GM18861 (cell line): ENCODE results near the gene LHX5.
"Not testable (repeated sequence)": the region's sequence is repeated elsewhere in the genome, so short reads cannot be mapped to it uniquely, and the experiment has no call there.

ENCODE experiments used
- ATAC-seq: cut with Tn5 transposase; IDR thresholded peaks from one replicate; pipeline ENCODE4 v1.9.1; 2021; ENCODE audit not compliant: unreplicated experiment

The LHX5 gene

DNA sequence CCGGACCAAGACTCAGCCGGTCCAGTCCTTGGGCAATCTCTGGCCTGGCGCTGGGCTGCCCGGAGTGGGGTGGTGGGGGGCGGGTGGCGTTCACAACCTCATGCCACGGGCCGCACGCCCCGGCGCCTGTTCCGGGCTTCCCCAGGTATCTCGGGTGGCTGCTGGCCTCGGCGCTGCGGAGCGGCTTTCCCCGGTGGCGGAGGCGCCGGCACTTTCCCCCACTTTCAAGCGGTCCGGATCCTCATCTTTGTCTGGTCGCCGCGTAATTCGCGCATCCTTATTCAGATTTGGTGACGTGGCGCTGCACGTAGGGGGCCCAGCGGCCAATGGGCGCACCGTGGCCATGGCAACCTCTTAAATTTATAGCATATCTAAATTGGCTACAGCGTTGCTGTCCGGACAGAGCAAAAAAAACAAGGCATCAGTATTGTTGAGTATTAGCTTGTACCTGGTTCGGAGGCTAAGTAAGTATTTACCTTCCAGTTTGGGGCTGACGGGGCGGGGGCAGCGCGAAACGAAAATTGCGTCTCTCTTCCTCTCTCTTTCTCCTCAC, at the start of gene LHX5:
Gene LHX5 (minus strand): TSS at position 253 of the 553 bp plus-strand sequence. CDS start 373 bp downstream, outside the sequence.
- no peak for ATAC-seq

DNA sequence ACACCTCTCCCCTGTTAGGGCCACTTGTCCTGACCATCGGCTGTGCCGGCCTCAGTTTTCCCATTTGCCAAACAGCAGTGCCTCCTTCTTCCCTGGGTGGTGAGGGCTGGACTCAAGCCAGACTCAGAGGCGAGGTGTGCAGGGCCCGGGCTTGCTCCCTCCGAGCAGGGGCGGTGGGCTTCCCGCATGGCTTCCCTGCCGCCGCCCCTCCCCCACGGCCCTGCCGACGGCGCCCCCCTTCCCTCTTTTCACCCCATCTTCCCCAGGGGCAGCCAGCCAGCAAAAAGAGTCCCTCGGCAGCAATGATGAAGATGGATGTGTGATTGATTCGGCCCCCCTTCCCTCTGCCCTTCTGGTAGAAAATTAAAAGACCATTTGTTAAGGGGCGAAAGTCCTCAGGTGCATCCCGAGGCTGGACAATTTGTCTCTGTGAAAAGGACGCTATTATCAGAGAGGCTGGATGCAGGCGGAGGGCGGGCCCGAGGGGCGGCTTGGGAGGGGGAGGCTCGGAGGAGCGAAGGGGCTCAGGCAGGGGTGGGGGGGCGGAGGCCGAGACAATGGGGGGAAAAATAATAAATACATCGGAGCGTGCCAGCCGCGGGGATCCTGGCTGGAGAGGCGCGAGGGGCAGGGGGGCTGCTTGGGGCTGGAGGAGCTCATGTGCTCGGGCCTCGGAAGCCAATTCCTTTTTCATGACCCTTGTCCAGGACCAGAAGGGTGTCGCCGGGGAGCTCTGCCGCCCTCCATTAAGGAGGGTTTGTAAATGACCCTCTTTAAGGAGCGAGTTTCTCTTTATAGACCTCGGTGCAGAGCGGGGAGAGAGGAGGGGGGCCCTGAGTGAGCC, 48.0 kb upstream of the LHX5 start:
- no peak for ATAC-seq

DNA sequence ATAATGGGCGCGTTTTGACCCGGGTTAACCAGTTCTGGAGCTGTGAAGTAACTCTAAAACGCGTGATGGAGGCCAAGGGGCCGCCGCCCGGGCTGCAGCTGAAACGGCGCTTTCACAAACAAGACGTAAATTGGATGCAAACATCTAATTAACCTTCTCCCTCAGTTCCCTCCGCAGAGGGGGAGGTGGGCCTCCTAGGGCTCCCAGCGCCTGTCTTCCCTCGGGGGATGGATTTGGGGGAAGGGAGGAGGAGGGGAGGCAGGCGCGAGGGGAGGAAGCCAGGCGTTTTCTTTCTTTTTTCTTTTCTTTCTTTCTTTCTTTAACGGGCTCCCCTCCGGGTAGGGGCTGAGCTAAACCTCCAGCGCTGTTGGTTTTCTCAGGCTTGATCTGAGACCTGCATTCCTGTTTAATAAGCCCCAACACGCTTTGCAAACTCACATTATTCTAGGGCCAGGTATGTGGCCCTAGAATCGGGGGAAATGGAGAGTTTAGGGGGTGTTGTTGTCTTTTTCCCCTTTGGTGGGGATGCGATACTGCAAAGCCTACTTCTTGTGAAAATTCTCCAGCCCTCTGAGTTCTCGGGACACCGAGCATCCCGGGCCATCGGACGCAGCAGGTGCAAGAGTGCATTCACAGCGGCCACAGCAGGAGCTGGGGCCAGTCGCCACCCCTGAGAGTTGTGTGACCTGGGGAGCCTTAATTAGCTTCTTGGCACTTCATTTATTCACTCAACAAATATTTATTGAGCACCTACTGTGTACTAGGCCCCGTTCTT, 43.6 kb upstream of the LHX5 start:
- ATAC-seq: no peak

DNA sequence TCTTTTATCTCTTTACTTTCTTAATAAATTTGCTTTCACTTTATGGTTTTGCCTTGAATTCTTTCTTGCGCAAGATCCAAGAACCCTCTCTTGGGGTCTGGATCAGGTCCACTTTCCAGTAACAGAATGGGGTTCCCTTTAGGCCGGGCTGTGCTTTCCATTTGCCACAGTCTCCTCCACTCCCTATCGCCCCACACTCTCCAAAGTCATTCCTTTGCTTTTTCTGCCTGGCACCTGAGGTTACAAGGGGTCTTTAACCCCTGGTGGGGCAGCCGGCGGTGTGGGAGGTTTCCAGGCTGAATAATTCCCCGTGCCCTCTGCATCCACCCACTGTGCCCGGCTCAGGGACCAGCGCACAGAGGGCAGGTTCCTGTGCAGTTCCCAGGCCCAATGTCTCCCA, 42.9 kb upstream of the LHX5 start:
- ATAC-seq: no peak

DNA sequence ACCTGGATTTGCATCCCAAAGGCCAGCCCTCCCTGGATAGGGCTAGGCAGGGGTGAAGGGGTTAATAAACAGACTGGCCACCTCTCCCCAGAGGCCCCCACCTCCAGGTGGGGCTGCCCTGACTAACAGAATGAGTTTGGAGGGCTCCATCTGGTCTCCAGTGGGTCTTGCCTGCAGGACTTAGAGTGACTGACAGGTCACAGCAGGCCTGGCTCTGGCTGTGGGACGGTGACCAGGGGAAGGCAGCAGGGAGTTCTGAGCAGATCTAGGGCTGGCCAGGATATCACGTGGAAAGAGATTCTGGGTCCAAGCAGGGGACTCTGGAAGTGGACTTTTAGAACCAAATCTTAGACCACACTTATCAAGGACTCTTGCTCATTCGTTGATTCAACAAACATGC, 40.9 kb upstream of the LHX5 start:
- no peak for ATAC-seq

DNA sequence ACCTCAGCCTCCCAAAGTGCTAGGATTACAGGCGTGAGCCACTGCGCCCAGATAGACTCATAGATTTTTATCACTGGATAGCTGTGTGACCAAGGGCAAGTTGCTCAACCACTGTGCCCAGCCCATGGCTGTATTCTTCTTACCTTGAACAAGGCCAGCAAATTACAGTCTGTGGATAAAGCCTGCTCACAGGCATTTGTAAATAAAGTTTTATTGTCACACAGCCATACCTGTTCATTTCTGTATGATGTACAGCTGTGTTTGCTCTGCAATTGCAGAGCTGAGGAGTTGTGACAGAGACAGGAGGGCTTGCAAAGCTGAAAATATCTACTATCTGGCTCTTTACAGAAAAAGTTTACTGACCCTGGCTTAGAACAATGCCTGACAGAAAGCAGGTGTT, 35.2 kb upstream of the LHX5 start:
- ATAC-seq: no peak

DNA sequence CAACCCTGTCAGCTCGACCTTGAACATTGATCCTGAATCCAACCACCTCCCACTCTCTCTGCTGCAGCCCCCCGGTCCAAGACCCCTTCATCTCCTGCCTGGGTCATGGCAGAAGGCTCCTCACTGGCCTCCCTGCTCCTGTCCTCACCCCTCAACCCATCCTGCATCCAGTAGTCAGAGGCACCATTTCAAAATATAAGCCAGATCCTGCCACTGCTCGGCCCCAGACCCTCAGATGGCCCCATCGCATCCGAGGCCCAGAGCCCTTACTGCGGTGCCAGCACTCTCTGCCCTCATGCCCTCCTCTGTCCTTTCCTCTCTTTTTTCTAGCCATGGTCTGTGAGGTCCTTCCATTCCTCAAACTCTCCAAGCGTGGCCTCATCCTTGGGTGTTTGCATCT, 34.3 kb upstream of the LHX5 start:
- ATAC-seq: no peak

DNA sequence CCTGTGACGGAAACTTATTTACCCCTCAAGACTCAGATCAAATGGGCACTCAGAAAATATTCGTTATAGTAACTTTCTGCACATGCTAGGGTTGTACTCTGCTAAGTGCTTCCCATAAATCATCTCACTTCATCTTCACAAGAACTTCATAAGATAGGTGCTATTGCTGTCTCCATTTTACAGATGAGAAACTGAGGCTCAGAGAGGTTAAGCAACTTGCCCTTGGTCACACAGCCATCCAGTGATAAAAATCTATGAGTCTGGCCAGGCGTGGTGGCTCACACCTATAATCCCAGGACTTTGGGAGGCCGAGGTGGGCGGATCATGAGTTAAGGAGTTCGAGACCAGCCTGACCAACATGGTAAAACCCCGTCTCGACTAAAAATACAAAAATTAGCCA, 33.2 kb upstream of the LHX5 start:
- no peak for ATAC-seq

DNA sequence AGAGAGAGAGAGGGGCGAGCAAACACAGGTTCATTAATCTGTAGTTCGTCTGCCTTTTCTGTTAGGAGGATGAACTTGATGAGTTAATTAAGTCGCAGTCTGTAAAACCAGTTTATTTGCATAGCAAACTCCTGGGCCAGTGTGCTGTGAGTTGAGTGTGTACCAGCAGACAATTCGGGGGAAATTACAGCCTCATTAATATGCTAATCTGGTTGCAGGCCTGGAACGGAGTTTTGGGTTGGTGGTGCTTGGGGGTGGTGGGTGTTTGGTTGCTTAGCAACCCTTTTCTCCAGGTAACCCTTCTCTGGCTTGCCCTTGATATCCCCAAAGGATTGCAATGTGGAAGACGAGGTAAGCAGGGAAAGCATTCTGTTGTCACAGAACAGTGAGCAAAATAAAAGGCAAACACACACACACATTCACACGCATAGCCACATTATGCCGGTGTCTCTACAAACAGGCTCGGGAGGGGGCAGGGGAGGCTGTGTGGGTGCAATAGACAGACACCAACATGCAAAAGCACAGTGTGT, 29.2 kb upstream of the LHX5 start:
- no peak for ATAC-seq

DNA sequence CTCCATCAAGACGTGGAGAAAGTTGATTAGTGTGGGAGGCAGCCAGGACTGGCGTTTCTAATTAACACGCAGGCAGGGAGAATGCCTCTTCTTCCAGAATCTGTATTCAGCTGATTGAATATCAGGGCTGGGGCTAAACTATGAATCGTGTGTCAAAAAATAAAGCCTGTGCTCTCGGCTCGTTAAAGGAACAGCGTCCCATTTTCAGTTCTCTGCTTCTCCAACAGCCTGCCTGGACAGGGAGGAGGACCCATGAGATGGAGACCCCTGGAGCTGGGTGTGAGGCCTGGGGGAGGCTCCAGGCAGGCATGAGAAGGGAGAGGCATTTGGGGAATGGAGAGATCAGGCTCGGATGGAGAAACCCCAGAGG, 28.6 kb upstream of the LHX5 start:
- no peak for ATAC-seq

DNA sequence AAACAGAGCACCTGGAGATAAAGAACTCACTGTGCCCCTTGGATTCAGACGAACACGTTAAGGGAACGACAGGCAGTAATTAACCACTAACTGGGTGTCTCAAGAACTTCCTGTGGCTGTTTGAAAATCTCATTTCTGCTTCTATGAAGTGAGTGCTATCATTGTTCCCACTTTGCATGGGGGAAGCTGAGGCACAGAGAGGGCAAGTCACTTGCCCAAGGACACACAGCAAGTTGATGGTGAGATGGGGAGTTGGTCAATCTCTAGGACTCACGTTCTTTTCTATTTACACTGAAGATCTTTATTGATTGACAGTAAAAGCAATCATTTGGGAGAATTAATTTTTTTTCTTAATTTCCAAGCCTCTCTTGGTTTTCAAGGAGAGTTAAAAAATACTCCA, 26.8 kb upstream of the LHX5 start:
- ATAC-seq: no peak

DNA sequence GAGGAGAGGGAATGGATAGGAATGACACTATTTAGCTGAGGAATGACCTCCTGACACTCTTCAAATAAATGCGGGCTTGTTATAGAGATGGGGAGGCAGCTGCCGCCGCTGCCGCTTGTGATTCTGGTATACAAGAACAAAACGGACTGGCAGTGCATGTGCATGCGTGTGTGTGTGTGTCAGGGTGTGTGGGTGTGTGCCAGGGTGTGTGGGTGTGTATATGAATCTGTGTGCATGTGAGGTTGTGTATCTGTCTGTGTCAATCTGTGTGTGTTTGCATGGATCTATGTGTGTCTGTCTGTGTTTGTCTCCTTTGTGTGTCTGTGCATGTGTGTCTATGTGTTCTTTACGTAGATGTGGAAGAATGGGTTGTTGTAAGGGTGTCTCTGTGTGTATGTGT, 26.0 kb upstream of the LHX5 start:
- no peak for ATAC-seq

DNA sequence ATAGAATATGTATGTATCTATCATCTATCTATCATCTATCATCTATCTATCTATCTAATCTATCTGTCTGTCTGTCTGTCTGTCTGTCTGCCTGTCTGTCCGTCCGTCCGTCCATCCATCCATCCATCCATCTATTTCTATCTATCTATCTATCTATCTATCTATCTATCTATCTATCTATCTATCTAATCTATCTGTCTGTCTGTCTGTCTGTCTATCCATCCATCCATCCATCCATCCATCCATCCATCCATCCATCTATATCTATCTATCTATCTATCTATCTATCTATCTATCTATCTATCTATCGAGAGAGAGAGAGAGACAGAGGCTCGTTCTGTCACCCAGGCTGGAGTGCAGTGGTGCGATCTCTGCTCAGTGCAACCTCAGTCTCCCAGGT, 24.3 kb upstream of the LHX5 start:
- ATAC-seq: not testable (repeated sequence)

DNA sequence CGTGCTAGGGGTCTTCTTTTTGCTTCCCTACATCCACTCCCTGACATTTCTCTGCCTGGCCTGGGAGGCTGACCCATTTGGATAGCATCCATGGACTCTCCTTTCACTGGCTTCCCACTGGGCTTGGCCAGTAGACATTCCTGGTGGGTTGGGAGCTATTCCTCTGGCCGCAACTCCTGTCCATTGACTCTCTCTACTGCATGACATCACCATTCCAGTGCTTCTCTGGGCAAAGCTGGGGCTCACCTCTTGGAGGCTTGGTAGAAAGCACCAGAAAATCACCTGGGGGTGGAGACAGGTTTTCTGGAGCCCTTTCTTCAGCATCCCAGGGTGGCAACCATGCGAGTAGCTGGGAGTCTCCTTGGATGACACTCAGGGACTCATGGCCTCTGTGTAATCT, 16.7 kb upstream of the LHX5 start:
- ATAC-seq: no peak

DNA sequence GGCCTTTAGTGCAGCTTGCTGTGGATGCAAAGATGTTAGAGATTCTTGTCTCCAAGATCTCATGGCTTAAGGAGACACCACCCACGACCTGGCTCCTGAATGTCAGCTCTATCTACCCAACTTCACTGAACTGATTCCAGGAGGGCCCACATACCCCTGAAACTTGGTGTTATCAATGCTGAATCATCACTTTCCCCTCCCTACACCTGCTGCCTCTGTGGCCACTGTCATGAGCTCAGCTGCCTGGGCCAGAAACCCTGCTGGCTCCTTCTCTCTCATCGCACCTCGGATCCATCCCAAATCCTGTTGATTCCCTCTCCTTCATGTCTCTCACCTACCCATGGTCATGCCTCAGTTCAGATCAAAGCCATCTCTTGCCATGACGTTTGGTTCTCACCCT, 15.1 kb upstream of the LHX5 start:
- no peak for ATAC-seq

DNA sequence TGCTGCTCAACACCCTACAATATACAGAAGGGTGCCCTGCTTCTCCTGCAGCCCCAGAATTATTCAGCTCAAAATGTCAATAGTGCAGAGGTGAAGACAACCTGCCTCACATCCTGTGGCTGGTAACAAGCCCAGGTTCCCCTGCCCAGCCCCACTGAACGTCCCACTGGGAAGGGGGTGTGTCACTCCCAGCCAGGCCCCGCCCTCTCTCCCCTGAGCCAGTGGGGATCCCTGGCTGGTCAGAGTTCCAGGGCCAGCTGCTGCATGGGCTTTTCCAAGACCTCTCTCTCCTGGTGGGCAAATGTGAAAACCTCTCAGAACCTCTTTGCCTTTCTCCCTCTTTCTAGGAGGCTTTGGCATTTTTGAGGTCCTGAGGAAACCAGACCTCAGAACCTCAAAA, 13.7 kb upstream of the LHX5 start:
- ATAC-seq: no peak

DNA sequence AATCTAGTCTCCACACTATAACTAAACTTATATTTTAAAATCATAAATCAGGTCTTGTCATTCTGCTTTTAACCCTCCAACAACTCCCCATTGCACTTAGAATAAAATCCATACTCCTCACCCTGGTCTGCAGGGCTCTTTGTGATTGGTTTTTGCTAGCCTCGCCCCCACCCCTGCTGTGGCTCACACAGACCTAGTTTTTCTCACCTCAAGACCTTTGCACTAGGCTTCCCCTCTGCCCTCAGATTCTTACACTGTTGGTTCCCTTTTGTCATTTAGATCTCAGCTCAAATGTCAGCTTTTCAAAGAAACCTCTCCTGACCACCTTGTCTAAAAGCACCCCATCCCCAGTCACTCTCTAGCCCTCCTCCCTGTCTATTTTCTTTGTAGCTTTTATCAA, 10.7 kb upstream of the LHX5 start:
- no peak for ATAC-seq

DNA sequence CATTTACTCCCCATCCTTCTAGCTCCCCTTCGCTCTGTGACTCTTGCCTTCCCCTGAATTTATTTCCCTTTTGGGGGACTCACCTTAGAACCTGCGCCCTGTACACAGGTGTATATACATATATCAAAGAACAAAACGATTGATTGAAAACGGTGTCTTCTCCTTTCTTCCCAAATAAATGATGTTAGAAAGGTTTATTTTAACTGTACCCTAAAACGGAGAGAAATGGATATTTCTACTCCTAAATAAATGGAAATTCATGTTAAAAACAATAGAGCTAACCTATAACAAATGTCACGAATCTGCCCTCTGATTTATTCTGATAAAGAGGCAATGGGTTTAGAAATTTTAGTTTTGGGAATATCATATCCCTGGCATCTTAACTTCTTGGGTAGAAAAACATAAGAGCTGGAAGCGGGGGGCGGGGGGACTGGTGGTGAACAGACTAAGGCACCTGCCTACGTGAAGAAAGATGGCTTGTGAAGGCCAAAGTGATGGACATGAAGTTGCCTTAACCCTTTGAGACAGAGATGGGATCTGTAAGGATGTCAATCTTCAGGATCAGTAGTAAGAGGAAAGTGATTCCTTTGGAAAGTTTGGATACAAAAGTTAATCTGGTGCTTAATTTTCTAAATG, 8.8 kb upstream of the LHX5 start:
- ATAC-seq: no peak

DNA sequence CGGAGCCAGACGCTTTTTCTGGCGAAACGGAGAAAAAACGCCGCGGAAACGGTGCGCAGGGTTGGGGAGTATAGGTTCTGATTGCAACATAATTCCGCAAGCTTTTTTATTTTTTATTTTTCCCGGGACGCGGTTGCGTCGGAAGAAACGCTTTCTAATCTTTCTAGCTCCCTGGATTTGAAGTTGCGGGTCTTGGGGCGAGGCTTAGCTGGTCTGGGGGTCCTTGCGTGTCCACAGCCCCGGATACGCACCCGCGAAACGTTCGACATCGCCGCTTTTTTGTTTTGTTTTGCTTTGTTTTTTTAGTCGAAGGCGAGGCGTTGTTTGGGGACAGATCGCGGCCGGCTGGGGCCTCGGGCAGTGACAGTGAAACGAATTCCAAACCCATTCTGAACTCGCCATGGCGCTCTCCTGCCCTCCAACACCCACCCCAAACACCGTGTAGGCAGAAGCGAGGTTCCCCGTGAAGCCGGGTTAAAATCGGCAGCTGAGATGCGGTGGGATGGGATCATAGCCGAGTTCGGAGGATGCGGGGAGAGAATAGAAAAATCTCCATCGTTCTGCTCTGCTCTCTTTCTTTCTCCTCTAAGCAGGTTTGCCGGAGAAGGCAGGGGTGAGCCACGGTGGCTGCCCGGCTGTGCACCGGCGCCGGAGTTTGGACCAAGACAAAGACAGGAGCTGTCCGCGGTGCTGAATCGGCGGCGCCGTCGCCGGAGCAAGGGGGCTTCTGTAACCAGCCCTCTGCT, 8.1 kb upstream of the LHX5 start:
- no peak for ATAC-seq

DNA sequence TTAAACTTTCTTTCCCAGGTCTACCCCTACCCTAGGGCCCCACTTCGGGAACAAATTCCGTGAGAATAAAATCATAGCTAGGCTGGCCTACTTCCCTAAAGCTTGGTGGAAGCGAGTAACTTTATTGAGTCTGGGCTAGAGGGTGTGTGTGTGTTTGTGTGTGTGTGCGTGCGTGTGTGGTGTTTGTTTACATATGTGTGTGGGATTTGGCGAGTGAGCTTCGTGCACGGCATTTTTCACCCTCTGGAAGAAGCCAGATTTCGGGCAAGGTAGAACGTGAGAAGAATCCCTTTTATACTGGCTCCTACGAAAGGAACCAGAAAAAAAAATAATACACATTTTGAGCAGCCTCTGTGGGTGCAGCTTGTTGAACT, 7.5 kb upstream of the LHX5 start:
- ATAC-seq: no peak
